LNCAP (cell line): ENCODE data around the gene TMEM33.

Source experiments
- TF ChIP-seq, protein P1 (sequence below): fragments of 450-650 bp; IDR thresholded peaks from 2 replicates; pipeline ENCODE4 v1.5.1; 2017; ENCODE audit warnings: mild to moderate bottlenecking

Gene TMEM33

DNA sequence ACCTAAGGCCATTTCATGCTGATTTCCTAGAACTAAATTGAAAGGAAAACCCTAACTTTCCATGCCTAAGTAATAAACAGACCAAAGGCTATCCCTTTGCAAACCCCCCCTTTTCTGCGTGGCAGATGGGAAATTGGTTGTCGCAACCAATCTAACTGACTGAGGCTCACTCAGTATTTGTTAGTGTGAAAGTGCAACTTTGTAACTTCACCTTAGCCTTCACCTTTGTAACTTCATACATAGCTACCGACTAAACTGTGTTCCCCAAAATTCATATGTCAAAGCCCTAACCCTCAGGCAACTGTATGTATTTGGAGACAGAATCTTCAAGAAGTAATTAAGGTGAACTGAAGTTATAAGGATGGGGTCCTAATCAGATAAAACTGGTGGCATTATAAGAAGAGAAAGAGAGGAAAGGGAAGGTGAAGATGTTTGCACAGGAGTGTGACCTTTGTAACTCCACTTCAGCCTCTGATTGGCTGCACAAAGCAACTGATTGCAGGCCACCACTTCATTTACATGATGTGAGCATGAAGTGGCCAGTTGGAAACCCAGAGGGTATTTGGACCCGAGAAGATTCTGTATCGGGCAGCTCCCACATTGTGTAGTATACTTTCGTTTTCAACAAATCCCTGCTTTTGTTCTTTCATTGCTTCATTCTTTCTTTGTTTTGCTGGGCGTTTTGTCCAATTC lies 4.9 kb upstream of the TMEM33 start:
- TF ChIP-seq, protein P1, sequence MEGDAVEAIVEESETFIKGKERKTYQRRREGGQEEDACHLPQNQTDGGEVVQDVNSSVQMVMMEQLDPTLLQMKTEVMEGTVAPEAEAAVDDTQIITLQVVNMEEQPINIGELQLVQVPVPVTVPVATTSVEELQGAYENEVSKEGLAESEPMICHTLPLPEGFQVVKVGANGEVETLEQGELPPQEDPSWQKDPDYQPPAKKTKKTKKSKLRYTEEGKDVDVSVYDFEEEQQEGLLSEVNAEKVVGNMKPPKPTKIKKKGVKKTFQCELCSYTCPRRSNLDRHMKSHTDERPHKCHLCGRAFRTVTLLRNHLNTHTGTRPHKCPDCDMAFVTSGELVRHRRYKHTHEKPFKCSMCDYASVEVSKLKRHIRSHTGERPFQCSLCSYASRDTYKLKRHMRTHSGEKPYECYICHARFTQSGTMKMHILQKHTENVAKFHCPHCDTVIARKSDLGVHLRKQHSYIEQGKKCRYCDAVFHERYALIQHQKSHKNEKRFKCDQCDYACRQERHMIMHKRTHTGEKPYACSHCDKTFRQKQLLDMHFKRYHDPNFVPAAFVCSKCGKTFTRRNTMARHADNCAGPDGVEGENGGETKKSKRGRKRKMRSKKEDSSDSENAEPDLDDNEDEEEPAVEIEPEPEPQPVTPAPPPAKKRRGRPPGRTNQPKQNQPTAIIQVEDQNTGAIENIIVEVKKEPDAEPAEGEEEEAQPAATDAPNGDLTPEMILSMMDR, result no peak

DNA sequence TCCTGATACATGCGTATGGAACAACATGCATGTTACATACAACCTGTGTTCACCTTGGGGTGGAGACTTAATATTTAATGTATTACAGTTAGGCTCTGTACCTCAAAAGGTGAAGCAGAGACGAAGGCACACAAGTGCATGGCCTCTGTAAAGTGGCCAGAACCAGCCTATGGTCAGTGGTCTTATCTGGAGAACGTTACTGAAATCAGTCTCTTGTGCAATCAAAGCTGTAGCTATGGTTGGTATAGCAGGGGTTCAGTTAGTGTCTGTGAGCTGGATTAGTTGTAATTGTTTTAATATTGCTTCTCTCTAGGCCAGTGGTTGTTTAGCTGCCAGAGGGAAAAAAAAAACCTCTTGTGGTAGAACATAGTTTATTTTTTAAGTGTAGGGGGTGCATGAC lies 2.2 kb upstream of the TMEM33 start:
- TF ChIP-seq, protein P1, result no peak

DNA sequence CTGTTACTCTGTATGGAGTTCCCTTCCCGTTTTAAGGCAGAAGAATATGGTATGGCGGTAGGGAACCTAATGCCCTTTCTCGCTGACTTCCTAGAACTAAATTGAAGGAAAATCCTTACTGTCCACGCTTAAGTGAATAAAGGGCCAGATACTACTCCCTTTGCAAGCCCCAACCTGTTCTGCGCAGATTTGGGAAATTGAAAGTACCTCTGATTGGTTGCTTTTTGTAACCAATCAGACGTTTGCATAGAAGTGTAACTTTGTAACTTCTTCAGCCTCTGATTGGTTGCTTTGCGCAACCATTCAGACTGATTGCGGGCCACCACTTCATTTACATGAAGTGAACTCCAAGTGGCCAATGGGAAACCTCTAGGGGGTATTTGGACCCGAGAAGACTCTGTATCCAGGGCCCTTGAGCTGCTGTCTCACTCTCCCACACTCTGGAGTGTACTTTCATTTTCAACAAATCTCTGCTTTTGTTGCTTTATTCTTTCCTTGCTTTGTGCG lies 1.2 kb upstream of the TMEM33 start:
- TF ChIP-seq, protein P1, result no peak

DNA sequence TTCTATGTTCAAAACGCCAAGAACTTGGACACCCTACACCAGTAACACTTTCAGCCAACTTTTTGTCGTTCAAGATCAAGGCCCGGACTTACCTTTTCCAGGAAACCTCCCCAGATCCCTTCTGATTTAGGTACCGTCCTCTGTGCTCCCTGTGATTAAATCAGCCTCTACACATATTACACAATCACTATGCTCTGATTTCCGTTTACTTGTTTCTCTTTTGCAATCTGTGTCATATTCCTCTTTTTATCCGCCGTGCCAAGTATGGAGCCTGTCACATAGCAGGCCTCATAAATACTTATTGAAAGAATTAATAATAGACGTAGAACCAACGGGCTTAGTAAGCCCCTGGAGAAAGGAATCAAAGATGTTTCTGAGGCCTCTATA lies 722 bp upstream of the TMEM33 start:
- TF ChIP-seq, protein P1, result no peak

DNA sequence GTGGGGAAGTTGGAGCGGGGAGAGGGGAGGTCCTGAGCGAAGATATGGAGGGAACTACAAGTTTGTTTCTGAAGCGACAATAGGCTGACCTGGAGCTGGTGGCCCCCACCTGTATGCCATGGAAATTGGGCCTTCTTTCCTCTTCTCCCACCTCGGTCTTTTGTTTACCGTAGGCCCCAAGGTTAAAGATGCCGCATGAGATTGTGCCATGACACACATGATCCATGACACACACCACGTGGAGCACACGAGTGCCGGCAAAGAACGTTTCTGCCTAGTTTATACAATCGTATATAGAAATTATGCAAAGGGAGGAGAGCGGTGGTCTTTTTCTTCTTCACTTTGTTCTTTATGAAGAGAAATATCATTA lies 408 bp downstream of the TMEM33 start:
- TF ChIP-seq, protein P1, result no peak

DNA sequence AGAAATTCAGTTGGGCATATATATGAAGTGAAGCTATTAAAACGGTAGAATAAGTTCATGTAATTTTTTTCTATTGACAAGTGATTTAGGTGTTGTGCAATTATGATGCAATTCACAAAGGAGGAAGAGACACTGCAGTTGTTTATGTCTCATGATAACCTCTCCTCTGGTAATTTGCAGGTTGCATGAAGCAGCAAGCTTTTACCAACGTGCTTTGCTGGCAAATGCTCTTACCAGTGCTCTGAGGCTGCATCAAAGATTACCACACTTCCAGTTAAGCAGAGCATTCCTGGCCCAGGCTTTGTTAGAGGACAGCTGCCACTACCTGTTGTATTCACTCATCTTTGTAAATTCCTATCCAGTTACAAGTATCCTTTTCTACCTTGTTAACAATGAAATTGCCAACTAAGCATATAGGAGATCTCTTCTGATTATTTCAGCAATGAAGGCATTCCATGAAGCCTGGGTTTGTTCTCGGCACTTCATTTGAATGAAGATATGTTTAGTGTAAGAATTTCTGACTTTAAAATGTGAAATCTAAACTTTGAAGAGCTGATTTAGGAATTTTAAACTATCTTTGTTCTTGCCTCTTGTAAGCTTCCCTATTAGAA lies 3.9 kb downstream of the TMEM33 start:
- TF ChIP-seq, protein P1, result no peak

DNA sequence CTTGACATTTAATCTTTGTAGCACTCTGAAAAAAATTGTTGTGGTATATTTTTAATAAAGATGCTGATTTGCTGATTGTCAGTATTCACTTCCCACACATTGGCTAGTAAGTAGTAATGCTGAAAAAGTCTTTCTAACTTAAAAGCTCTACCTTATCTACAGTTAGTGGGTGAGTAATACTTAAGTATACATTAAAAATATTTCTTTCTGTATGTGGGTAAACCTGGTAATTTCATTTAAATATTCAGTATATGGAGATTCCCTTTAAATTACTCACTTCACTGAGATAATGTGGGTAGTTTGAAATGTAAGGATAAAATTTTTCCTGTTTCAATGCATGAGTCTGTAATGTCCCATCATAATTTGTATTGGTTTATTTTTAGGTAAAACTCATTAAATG lies 5.6 kb downstream of the TMEM33 start:
- TF ChIP-seq, protein P1, result no peak
